Glutamatergic neuron (in vitro differentiated cells): Measurements from ENCODE around the gene SHROOM3. TPM values are rescaled to one million over a fixed set of nuclear protein-coding genes. Genes with fewer than 3 reads are reported as not detected.

Experiments used
- DNase-seq: peaks from one replicate; pipeline ENCODE4 v3.0.0; 2022
- H3K27ac Mint-ChIP-seq: one replicate; pipeline ENCODE4 v1.8.0; 2020; ENCODE audit warnings: mild to moderate bottlenecking, mixed read lengths, inconsistent platforms; ENCODE audit not compliant: unreplicated experiment
- H3K27me3 Mint-ChIP-seq: one replicate; pipeline ENCODE4 v1.8.0; 2020; ENCODE audit warnings: mild to moderate bottlenecking, moderate library complexity, mixed read lengths, inconsistent platforms; ENCODE audit not compliant: unreplicated experiment
- H3K36me3 Mint-ChIP-seq: one replicate; pipeline ENCODE4 v1.8.0; 2020; ENCODE audit warnings: mild to moderate bottlenecking, mixed read lengths, inconsistent platforms; ENCODE audit not compliant: unreplicated experiment
- H3K4me1 Mint-ChIP-seq: one replicate; pipeline ENCODE4 v1.8.0; 2020; ENCODE audit warnings: mild to moderate bottlenecking, low read depth, mixed read lengths, inconsistent platforms; ENCODE audit not compliant: unreplicated experiment
- H3K4me3 Mint-ChIP-seq: one replicate; pipeline ENCODE4 v1.8.0; 2020; ENCODE audit warnings: mild to moderate bottlenecking, mixed read lengths, inconsistent platforms; ENCODE audit not compliant: unreplicated experiment
- H3K9me3 Mint-ChIP-seq: one replicate; pipeline ENCODE4 v1.8.0; 2020; ENCODE audit warnings: mild to moderate bottlenecking, moderate library complexity, mixed read lengths, inconsistent platforms; ENCODE audit not compliant: unreplicated experiment
- CTCF ChIP-seq: fragments of 200-600 bp; sonication (generic); IDR thresholded peaks from one replicate; pipeline ENCODE4 v1.5.0; 2021; ENCODE audit not compliant: partially characterized antibody, unreplicated experiment
- total RNA-seq: library from RNA; stranded (reverse); fragmentation: NEBNext Ultra II Directional; extraction: Animal tissue kit (Norgen Biotek cat#: 25700); gene quantifications from one replicate; pipeline ENCODE4 v1.2.1, GENCODE V29; 2021; ENCODE audit not compliant: unreplicated experiment

SHROOM3 gene
- total RNA-seq, 1 donor from 2014 or later = 1.9 TPM

GRCh38 chr4:76476571-76476970 lies 41.5 kb downstream of the SHROOM3 start:
- H3K27ac Mint-ChIP-seq = no peak overlapping the region
- H3K9me3 Mint-ChIP-seq = peaks cover 2% of the 10 kb centered on the region
- H3K4me1 Mint-ChIP-seq = no peaks in the 10 kb centered on the region
- peaks cover 3% of the 10 kb centered on the region for H3K27me3 Mint-ChIP-seq
- DNase-seq = no peak
- no peak overlapping the region for H3K4me3 Mint-ChIP-seq
- TF ChIP-seq CTCF = no peak
- peaks cover 15% of the 10 kb centered on the region for H3K36me3 Mint-ChIP-seq

GRCh38 chr4:76484654-76485053 lies 49.6 kb downstream of the SHROOM3 start:
- no peak overlapping the region for H3K27ac Mint-ChIP-seq
- H3K4me1 Mint-ChIP-seq = no peaks in the 10 kb centered on the region
- H3K9me3 Mint-ChIP-seq = no peaks in the 10 kb centered on the region
- peaks cover 10% of the 10 kb centered on the region for H3K36me3 Mint-ChIP-seq
- no peak for DNase-seq
- no peak overlapping the region for H3K4me3 Mint-ChIP-seq
- H3K27me3 Mint-ChIP-seq = no peaks in the 10 kb centered on the region
- TF ChIP-seq CTCF = no peak

GRCh38 chr4:76485450-76485849 lies 50.4 kb downstream of the SHROOM3 start:
- Mint-ChIP-seq H3K9me3 (no peaks in the 10 kb centered on the region), H3K36me3 (peaks cover 9% of the 10 kb centered on the region), H3K4me3 (no peak overlapping the region), H3K4me1 (no peaks in the 10 kb centered on the region), H3K27ac (no peak overlapping the region), H3K27me3 (no peaks in the 10 kb centered on the region)
- no peak for TF ChIP-seq CTCF
- DNase-seq = no peak

- no peaks in the 10 kb centered on the region for H3K4me1 Mint-ChIP-seq
- no peak overlapping the region for H3K4me3 Mint-ChIP-seq
- no peak for DNase-seq
- H3K36me3 Mint-ChIP-seq = peaks cover under 1% of the 10 kb centered on the region
- no peaks in the 10 kb centered on the region for H3K27me3 Mint-ChIP-seq
- no peak overlapping the region for H3K27ac Mint-ChIP-seq
- no peak for TF ChIP-seq CTCF
- no peaks in the 10 kb centered on the region for H3K9me3 Mint-ChIP-seq
Observed at GRCh38 chr4:76486588-76487276, 51.7 kb downstream of the SHROOM3 start.

- no peaks in the 10 kb centered on the region for H3K4me1 Mint-ChIP-seq
- H3K9me3 Mint-ChIP-seq = no peaks in the 10 kb centered on the region
- no peak for DNase-seq
- H3K27ac Mint-ChIP-seq = no peak overlapping the region
- no peak for TF ChIP-seq CTCF
- no peaks in the 10 kb centered on the region for H3K36me3 Mint-ChIP-seq
- peaks cover 1% of the 10 kb centered on the region for H3K27me3 Mint-ChIP-seq
- H3K4me3 Mint-ChIP-seq = no peak overlapping the region
Observed at GRCh38 chr4:76487621-76488020, 52.6 kb downstream of the SHROOM3 start.
